Tibial nerve (tissue), 4 donors: ENCODE measurements around the gene TMEM140. TPM values are rescaled to one million over a fixed set of nuclear protein-coding genes. Genes with fewer than 3 reads are reported as not detected.

ENCODE experiments used
- DNase-seq, 2 donors: peaks; one replicate each; pipeline ENCODE4 v3.0.0-alpha.2; 2019; ENCODE audit warnings: low spot score in 2 of 2
- H3K27ac ChIP-seq, 4 donors: fragments of 200-600 bp; sonication (generic) in 3 of 4; one replicate each; pipeline ENCODE4 v1.5.1; 2017 to 2019; ENCODE audit warnings: mild to moderate bottlenecking in 1 of 4
- H3K27me3 ChIP-seq, 2 donors: fragments of 200-600 bp; sonication (generic) in 1 of 2; one replicate each; pipeline versions ENCODE4 v1.5.1 to v1.6.0; 2017 to 2019
- H3K36me3 ChIP-seq, 3 donors: fragments of 200-600 bp; sonication (generic); one replicate each; pipeline ENCODE4 v1.5.1; 2018 to 2019
- H3K4me1 ChIP-seq, 4 donors: fragments of 200-600 bp; sonication (generic) in 3 of 4; one replicate each; pipeline ENCODE4 v1.5.1; 2017 to 2019
- H3K4me3 ChIP-seq, 4 donors: fragments of 200-600 bp; sonication (generic) in 3 of 4; one replicate each; pipeline ENCODE4 v1.5.1; 2017 to 2019; ENCODE audit warnings: mild to moderate bottlenecking in 1 of 4, moderate library complexity in 1 of 4
- H3K9me3 ChIP-seq, 4 donors: fragments of 200-600 bp; sonication (generic) in 3 of 4; one replicate each; pipeline ENCODE4 v1.5.1; 2017 to 2019
- CTCF ChIP-seq, 5 experiments: fragments of 200-600 bp in 3 of 5; fragments of 450-650 bp in 2 of 5; sonication (generic) in 3 of 5; IDR thresholded peaks; one replicate each; pipeline ENCODE4 v1.5.1; 2016 to 2019; ENCODE audit warnings: antibody characterized with exemption in 5 of 5, mild to moderate bottlenecking in 3 of 5, moderate library complexity in 2 of 5
- EP300 ChIP-seq, 2 donors: sonication (generic); formaldehyde crosslinking; IDR thresholded peaks; one replicate each; pipeline ENCODE4 v1.6.1; 2017; ENCODE audit warnings: antibody characterized with exemption in 2 of 2, mild to moderate bottlenecking in 1 of 2
- POLR2A ChIP-seq, 2 donors: fragments of 450-650 bp; IDR thresholded peaks; one replicate each; pipeline ENCODE4 v1.6.1; 2017; ENCODE audit warnings: antibody characterized with exemption in 2 of 2, mild to moderate bottlenecking in 2 of 2, moderate library complexity in 2 of 2
- WGBS, 2 donors: methylation state at CpG; one replicate each; pipeline ENCODE4 v1.1.5; 2018; 5-methylcytosine and 5-hydroxymethylcytosine counted together
- total RNA-seq, 4 donors: library from RNA; depleted of rRNA; stranded (reverse); fragments of >200 nt; gene quantifications; one replicate each; pipeline ENCODE4 v1.1.0, GENCODE V29; 2016

The TMEM140 gene
- total RNA-seq, 4 donors from 2014 or later = 20.5 to 46.9 (median 32.5) TPM

GRCh38 chr7:135168001-135168400 is 20.1 kb downstream of the TMEM140 start:
- Histone ChIP-seq H3K36me3 (peaks cover 0 to 49% (median 0%) of the 10 kb centered on the region in 3 donors), H3K27ac (peak overlapping the region in 3 of 4 donors; percentile 92 to 99 (median 98)), H3K4me3 (no peak overlapping the region), H3K4me1 (peaks cover 0 to 66% (median 32%) of the 10 kb centered on the region in 4 donors), H3K27me3 (no peaks in the 10 kb centered on the region), H3K9me3 (no peaks in the 10 kb centered on the region)
- no peak for DNase-seq
- 38 to 64% methylated on average over 6 of the region's 9 CpGs for WGBS, 2 donors
- TF ChIP-seq POLR2A (IDR thresholded peaks at IDR 0.05) (peak in 1 of 2 donors; percentile 20), CTCF (IDR thresholded peaks at IDR 0.05) (no peak)

- H3K27me3 ChIP-seq = no peaks in the 10 kb centered on the region
- H3K4me3 ChIP-seq = no peak overlapping the region
- no peaks in the 10 kb centered on the region for H3K9me3 ChIP-seq
- no peak for DNase-seq
- H3K36me3 ChIP-seq = peaks cover 0 to 44% (median 0%) of the 10 kb centered on the region in 3 donors
- 86 to 92% methylated on average over 13 of the region's 13 CpGs for WGBS, 2 donors
- peak overlapping the region in 3 of 4 donors; percentile 92 to 99 (median 98) for H3K27ac ChIP-seq
- TF ChIP-seq POLR2A (IDR thresholded peaks at IDR 0.05) (no peak), CTCF (IDR thresholded peaks at IDR 0.05) (no peak), EP300 (IDR thresholded peaks at IDR 0.05) (no peak)
- peaks cover 0 to 66% (median 32%) of the 10 kb centered on the region in 4 donors for H3K4me1 ChIP-seq
Measured at GRCh38 chr7:135168489-135169140, 20.7 kb downstream of the TMEM140 start.

GRCh38 chr7:135169141-135169963 is 21.5 kb downstream of the TMEM140 start:
- Histone ChIP-seq H3K9me3 (no peaks in the 10 kb centered on the region), H3K4me1 (peaks cover 0 to 59% (median 32%) of the 10 kb centered on the region in 4 donors), H3K27me3 (no peaks in the 10 kb centered on the region), H3K27ac (peak overlapping the region; percentile 90 to 99 (median 95)), H3K36me3 (peaks cover 0 to 36% (median 0%) of the 10 kb centered on the region in 3 donors), H3K4me3 (peak overlapping the region; percentile 69 to 96 (median 80))
- 67 to 70% methylated on average over 11 of the region's 11 CpGs for WGBS, 2 donors
- TF ChIP-seq CTCF (IDR thresholded peaks at IDR 0.05) = peak in 2 of 5 experiments; percentile 18 to 46
- TF ChIP-seq POLR2A (IDR thresholded peaks at IDR 0.05) = no peak
- DNase-seq = no peak

GRCh38 chr7:135169964-135170273 is 22.0 kb downstream of the TMEM140 start:
- no peak for DNase-seq
- peaks cover 0 to 31% (median 0%) of the 10 kb centered on the region in 3 donors for H3K36me3 ChIP-seq
- H3K4me1 ChIP-seq = peaks cover 0 to 54% (median 32%) of the 10 kb centered on the region in 4 donors
- H3K9me3 ChIP-seq = no peaks in the 10 kb centered on the region
- H3K4me3 ChIP-seq = peak overlapping the region; percentile 69 to 96 (median 80)
- 1% methylated on average over 12 to 14 of the region's 17 CpGs for WGBS, 2 donors
- H3K27ac ChIP-seq = peak overlapping the region; percentile 90 to 99 (median 95)
- TF ChIP-seq EP300 (IDR thresholded peaks at IDR 0.05) = no peak
- no peak for TF ChIP-seq POLR2A (IDR thresholded peaks at IDR 0.05)
- TF ChIP-seq CTCF (IDR thresholded peaks at IDR 0.05) = no peak
- no peaks in the 10 kb centered on the region for H3K27me3 ChIP-seq
